GM12874 (cell line): ENCODE measurements around the gene PRKN.

Experiments
- CTCF ChIP-seq: IDR thresholded peaks from 2 replicates; pipeline ENCODE4 v1.5.1; 2011; ENCODE audit warnings: low read depth, mild to moderate bottlenecking, control low read depth, low read length, moderate library complexity; ENCODE audit not compliant: insufficient read depth

Gene PRKN

GRCh38 chr6:162602759-162603158, 124.8 kb downstream of the PRKN start:
- TF ChIP-seq CTCF, result no peak

- TF ChIP-seq CTCF, result no peak
Observed at GRCh38 chr6:162596676-162597075, 130.9 kb downstream of the PRKN start.

- TF ChIP-seq CTCF, result no peak
Observed at GRCh38 chr6:162591517-162591916, 136.0 kb downstream of the PRKN start.

- no peak for TF ChIP-seq CTCF
Observed at GRCh38 chr6:162581988-162582780, 145.4 kb downstream of the PRKN start.

- TF ChIP-seq CTCF, result no peak
Observed at GRCh38 chr6:162580619-162581018, 146.9 kb downstream of the PRKN start.

GRCh38 chr6:162576016-162576415, 151.6 kb downstream of the PRKN start:
- no peak for TF ChIP-seq CTCF

- TF ChIP-seq CTCF, result no peak
Observed at GRCh38 chr6:162572240-162572639, 155.3 kb downstream of the PRKN start.
